Lower leg skin (tissue), 3 donors: ENCODE measurements around the gene VAX1.

Source experiments
- POLR2A ChIP-seq, 2 donors: fragments of 450-650 bp; IDR thresholded peaks; one replicate each; pipeline ENCODE4 v1.6.1; 2016 to 2017; ENCODE audit warnings: antibody characterized with exemption in 2 of 2, mild to moderate bottlenecking in 1 of 2, moderate library complexity in 1 of 2
- TF ChIP-seq, protein P1 (sequence below), 3 donors: fragments of 450-650 bp; IDR thresholded peaks; one replicate each; pipeline ENCODE4 v1.5.1; 2016; ENCODE audit warnings: antibody characterized with exemption in 3 of 3, mild to moderate bottlenecking in 3 of 3, moderate library complexity in 2 of 3

DNA sequence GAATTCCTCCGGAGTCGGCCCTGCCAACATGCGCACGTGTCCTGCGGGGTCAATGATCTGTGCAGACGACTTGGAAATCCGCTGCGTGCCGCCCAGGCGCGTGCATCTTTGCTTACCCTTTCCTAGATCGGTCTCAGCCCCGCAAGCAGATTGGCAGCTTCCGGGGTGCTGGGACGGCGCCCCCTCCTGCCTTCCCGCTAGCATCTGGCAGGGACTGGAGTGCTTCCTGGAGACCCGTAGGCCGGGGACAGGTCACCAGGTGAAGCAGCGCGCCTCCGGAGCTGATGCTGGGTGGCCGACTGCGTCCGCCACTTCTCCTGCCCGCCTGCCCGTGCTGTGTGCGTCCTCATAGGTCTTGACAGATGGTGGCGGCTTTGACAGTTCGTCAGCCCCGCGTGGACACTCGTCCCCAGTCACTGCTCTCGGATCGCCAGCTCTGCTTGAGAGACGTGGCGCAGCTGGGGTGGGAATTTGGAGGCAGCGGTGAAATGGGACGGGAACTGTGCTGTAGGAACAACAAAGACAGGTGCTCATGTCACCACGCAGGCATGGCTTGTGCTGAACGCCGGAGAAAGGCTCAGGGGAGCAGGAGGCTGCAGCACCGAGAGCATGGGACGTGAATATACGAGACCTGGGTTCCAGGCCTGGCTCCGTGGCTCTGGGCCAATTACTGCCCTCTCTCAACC, 37.3 kb upstream of the VAX1 start:
- TF ChIP-seq, protein P1, sequence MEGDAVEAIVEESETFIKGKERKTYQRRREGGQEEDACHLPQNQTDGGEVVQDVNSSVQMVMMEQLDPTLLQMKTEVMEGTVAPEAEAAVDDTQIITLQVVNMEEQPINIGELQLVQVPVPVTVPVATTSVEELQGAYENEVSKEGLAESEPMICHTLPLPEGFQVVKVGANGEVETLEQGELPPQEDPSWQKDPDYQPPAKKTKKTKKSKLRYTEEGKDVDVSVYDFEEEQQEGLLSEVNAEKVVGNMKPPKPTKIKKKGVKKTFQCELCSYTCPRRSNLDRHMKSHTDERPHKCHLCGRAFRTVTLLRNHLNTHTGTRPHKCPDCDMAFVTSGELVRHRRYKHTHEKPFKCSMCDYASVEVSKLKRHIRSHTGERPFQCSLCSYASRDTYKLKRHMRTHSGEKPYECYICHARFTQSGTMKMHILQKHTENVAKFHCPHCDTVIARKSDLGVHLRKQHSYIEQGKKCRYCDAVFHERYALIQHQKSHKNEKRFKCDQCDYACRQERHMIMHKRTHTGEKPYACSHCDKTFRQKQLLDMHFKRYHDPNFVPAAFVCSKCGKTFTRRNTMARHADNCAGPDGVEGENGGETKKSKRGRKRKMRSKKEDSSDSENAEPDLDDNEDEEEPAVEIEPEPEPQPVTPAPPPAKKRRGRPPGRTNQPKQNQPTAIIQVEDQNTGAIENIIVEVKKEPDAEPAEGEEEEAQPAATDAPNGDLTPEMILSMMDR (IDR thresholded peaks at IDR 0.05): no peak
- no peak for TF ChIP-seq POLR2A (IDR thresholded peaks at IDR 0.05)
